ENCODE results near the gene SULT2B1.

DNA sequence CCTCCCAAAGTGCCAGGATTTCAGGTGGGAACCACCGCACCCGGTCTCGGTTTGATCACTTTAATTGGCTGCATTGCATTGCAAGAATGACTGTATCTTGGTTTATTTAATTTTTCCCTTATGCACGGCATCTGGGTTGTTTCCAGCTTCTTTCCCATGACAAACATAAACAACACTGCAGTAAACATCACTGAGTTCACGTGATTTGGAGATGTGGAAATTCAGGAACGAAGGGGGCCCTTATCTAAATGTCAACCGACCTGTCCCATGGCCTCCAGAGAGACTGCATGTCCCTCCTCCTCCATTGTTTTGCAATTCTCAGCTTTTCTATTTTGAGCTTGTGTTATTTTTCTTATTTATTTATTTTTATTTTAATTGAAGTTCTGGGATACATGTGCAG lies 14.4 kb upstream of the SULT2B1 start:
- TF ChIP-seq CTCF (conservative IDR thresholded peaks at IDR 0.05; ENCODE audit: low read depth, low read length) = no peak
- TF ChIP-seq RCOR1 (IDR thresholded peaks at IDR 0.05; ENCODE audit: insufficient replicate concordance, low read length) = no peak
- no peak for TF ChIP-seq POLR2A (IDR thresholded peaks at IDR 0.05; ENCODE audit: low read depth, low read length)
- TF ChIP-seq RFX5 (IDR thresholded peaks at IDR 0.05; ENCODE audit: low read depth, low read length) = no peak
- TF ChIP-seq BHLHE40 (IDR thresholded peaks at IDR 0.05; ENCODE audit: low read depth, low read length) = no peak
- no peak for TF ChIP-seq NFE2L2 (IDR thresholded peaks at IDR 0.05; ENCODE audit: low read depth, low read length)
- no peak for TF ChIP-seq MXI1 (IDR thresholded peaks at IDR 0.05; ENCODE audit: borderline replicate concordance, low read depth, low read length)
- no peak for TF ChIP-seq USF2 (IDR thresholded peaks at IDR 0.05; ENCODE audit: low read depth, low read length)
- TF ChIP-seq SMC3 (IDR thresholded peaks at IDR 0.05; ENCODE audit: low read depth, low read length) = no peak
- TF ChIP-seq FOS (IDR thresholded peaks at IDR 0.05; ENCODE audit: low read depth, low read length) = no peak
